ENCODE data around the gene ZNF488.

- no peak for TF ChIP-seq CTCF (conservative IDR thresholded peaks at IDR 0.05 in 1 of 2, IDR thresholded peaks at IDR 0.05 in 1 of 2; ENCODE audit: low read depth in 1 of 2, low read length in 2 of 2)
- TF ChIP-seq EZH2 (IDR thresholded peaks at IDR 0.05; ENCODE audit: low read length, missing control alignments) = no peak
These were observed 50.6 kb downstream of the ZNF488 start for GRCh38 chr10:47333532-47333931.
